Gastrocnemius medialis (tissue), 4 donors: ENCODE measurements around the gene OGFOD2. TPM values are rescaled to one million over a fixed set of nuclear protein-coding genes. Genes with fewer than 3 reads are reported as not detected.
A peak's percentile ranks its signal among the peaks of the same experiment; 100 is the strongest.

ENCODE experiments used
- ATAC-seq, 2 donors: fragments of 150-250 bp; one replicate each; pipeline ENCODE4 v1.9.1; 2016
- DNase-seq, 2 donors: peaks; one replicate each; pipeline ENCODE4 v3.0.0-alpha.2; 2019
- H3K27ac ChIP-seq, 4 donors: fragments of 200-600 bp; sonication (generic); 1 replicate in 1 of 4; 2 replicates in 3 of 4; pipeline ENCODE4 v1.5.1; 2016 to 2018; ENCODE audit warnings: mild to moderate bottlenecking in 2 of 4, moderate library complexity in 1 of 4
- H3K27me3 ChIP-seq, 3 donors: fragments of 200-600 bp; sonication (generic) in 2 of 3; 1 replicate in 1 of 3; 2 replicates in 2 of 3; pipeline versions ENCODE4 v1.5.1 to v1.6.0; 2016 to 2019; ENCODE audit warnings: mild to moderate bottlenecking in 1 of 3, moderate library complexity in 1 of 3
- H3K36me3 ChIP-seq, 2 donors: fragments of 200-600 bp; sonication (generic) in 1 of 2; one replicate each; pipeline ENCODE4 v1.5.1; 2017 to 2018
- H3K4me1 ChIP-seq, 2 donors: fragments of 200-600 bp; sonication (generic) in 1 of 2; one replicate each; pipeline ENCODE4 v1.5.1; 2016 to 2017; ENCODE audit warnings: mild to moderate bottlenecking in 2 of 2
- H3K4me3 ChIP-seq, 4 donors: fragments of 200-600 bp; sonication (generic) in 3 of 4; 1 replicate in 1 of 4; 2 replicates in 3 of 4; pipeline ENCODE4 v1.5.1; 2016 to 2019; ENCODE audit warnings: mild to moderate bottlenecking in 2 of 4
- H3K9me3 ChIP-seq, 3 donors: fragments of 200-600 bp; sonication (generic) in 2 of 3; 1 replicate in 1 of 3; 2 replicates in 2 of 3; pipeline ENCODE4 v1.5.1; 2016 to 2019
- POLR2A ChIP-seq, 2 donors: fragments of 450-650 bp; IDR thresholded peaks; one replicate each; pipeline ENCODE4 v1.6.1; 2017; ENCODE audit warnings: antibody characterized with exemption in 2 of 2, mild to moderate bottlenecking in 2 of 2, moderate library complexity in 2 of 2
- in situ Hi-C, 4 donors: fragments of 200-750 bp; cut with MboI; loops; one replicate each; pipeline versions ENCODE4 v1.15.0 to v1.8.0; 2017; ENCODE audit warnings: low sequenced_read_pairs in 4 of 4
- intact Hi-C: fragments of 100-400 bp; cut with DNase I; formaldehyde crosslinking; loops from one replicate; pipeline ENCODE4 v1.15.1; 2023; ENCODE audit warnings: low total_unique reads
- total RNA-seq, 4 donors: library from RNA; depleted of rRNA; stranded (reverse); fragments of >200 nt; gene quantifications; one replicate each; pipeline versions ENCODE4 v1.1.0 to v1.2.3, GENCODE V29; 2016
- TF ChIP-seq, protein P1 (sequence below), 5 experiments: fragments of 450-650 bp in 3 of 5; fragments of 200-600 bp in 2 of 5; sonication (generic) in 2 of 5; IDR thresholded peaks in 4 of 5; conservative IDR thresholded peaks in 1 of 5; 1 replicate in 4 of 5; 2 replicates in 1 of 5; pipeline ENCODE4 v1.5.1; 2016 to 2019; ENCODE audit warnings: antibody characterized with exemption in 5 of 5, mild to moderate bottlenecking in 3 of 5, moderate library complexity in 3 of 5

OGFOD2 gene
- total RNA-seq, 4 donors from 2014 or later: 3.2 to 11.7 (median 7.8) TPM

DNA sequence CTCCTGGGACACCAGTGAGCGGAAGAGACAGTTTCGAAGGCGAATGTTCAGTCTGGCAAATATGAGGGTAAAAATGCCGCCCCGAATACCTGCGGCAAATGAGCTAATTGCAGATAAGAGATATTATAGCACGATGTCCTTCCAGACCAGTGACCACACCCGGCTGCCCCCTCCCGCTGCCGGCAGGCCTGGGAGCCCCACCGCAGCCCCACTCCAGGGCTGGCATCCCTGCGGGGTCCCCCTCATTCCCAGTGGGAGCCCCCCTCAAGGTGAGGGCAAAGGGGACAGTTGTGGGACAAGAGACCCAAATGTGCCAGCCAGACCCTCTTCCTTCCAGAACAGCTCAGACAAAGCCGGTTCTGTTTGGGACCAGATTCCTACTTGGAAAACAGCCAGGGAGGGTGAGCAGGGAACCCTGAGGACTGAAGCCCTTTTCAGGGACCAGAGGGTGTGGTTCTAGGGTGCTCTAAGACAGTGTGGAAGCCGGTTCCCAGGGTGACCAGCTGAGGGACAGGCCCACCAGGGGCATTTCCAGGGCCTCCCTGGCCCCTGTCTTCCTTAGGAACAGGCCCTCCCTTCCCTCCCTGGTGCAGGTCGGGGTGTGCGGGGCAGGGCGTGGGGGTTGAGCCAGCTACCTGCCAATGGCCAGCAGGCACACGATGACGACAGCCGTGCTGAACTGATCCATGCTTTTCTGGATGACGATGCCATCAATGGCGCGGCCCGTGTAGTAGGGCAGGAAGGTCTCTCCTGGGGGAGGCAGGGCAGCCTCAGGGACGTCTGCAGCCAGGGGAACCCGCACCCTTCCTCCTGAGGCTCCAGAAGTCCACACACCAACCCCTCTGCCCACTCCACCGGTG, 25.0 kb upstream of the OGFOD2 start:
- in situ Hi-C loops: loop anchor here (5.0 to 10.0 kb wide), 4 partner anchors 88 to 155 kb away; no protein-coding TSS in a partner anchor

GRCh38 chr12:122951406-122951805, 23.6 kb upstream of the OGFOD2 start:
- TF ChIP-seq POLR2A (IDR thresholded peaks at IDR 0.05): no peak
- TF ChIP-seq, protein P1, sequence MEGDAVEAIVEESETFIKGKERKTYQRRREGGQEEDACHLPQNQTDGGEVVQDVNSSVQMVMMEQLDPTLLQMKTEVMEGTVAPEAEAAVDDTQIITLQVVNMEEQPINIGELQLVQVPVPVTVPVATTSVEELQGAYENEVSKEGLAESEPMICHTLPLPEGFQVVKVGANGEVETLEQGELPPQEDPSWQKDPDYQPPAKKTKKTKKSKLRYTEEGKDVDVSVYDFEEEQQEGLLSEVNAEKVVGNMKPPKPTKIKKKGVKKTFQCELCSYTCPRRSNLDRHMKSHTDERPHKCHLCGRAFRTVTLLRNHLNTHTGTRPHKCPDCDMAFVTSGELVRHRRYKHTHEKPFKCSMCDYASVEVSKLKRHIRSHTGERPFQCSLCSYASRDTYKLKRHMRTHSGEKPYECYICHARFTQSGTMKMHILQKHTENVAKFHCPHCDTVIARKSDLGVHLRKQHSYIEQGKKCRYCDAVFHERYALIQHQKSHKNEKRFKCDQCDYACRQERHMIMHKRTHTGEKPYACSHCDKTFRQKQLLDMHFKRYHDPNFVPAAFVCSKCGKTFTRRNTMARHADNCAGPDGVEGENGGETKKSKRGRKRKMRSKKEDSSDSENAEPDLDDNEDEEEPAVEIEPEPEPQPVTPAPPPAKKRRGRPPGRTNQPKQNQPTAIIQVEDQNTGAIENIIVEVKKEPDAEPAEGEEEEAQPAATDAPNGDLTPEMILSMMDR (IDR thresholded peaks at IDR 0.05 in 4 of 5, conservative IDR thresholded peaks at IDR 0.05 in 1 of 5): no peak
- H3K36me3 ChIP-seq: no peaks in the 10 kb centered on the region
- in situ Hi-C loops: loop anchor here (5.0 to 10.0 kb wide), 4 partner anchors 89 to 157 kb away; no protein-coding TSS in a partner anchor
- H3K9me3 ChIP-seq: no peaks in the 10 kb centered on the region
- no peak for DNase-seq
- peaks cover 8 to 11% of the 10 kb centered on the region in 2 donors for H3K4me1 ChIP-seq
- intact Hi-C loops: no loop called here
- ATAC-seq: no peak
- H3K27ac ChIP-seq: no peak overlapping the region
- H3K4me3 ChIP-seq: no peak overlapping the region
- no peaks in the 10 kb centered on the region for H3K27me3 ChIP-seq

More for the DNA sequence above, 25.0 kb upstream of the OGFOD2 start:
- no peak overlapping the region for H3K4me3 ChIP-seq
- DNase-seq: no peak
- H3K9me3 ChIP-seq: no peaks in the 10 kb centered on the region
- H3K27me3 ChIP-seq: no peaks in the 10 kb centered on the region
- peaks cover 10 to 11% of the 10 kb centered on the region in 2 donors for H3K4me1 ChIP-seq
- no peak overlapping the region for H3K27ac ChIP-seq
- intact Hi-C loops: no loop called here
- ATAC-seq: no peak
- no peak for TF ChIP-seq POLR2A (IDR thresholded peaks at IDR 0.05)
- TF ChIP-seq, protein P1 (IDR thresholded peaks at IDR 0.05 in 4 of 5, conservative IDR thresholded peaks at IDR 0.05 in 1 of 5): no peak
- no peaks in the 10 kb centered on the region for H3K36me3 ChIP-seq

DNA sequence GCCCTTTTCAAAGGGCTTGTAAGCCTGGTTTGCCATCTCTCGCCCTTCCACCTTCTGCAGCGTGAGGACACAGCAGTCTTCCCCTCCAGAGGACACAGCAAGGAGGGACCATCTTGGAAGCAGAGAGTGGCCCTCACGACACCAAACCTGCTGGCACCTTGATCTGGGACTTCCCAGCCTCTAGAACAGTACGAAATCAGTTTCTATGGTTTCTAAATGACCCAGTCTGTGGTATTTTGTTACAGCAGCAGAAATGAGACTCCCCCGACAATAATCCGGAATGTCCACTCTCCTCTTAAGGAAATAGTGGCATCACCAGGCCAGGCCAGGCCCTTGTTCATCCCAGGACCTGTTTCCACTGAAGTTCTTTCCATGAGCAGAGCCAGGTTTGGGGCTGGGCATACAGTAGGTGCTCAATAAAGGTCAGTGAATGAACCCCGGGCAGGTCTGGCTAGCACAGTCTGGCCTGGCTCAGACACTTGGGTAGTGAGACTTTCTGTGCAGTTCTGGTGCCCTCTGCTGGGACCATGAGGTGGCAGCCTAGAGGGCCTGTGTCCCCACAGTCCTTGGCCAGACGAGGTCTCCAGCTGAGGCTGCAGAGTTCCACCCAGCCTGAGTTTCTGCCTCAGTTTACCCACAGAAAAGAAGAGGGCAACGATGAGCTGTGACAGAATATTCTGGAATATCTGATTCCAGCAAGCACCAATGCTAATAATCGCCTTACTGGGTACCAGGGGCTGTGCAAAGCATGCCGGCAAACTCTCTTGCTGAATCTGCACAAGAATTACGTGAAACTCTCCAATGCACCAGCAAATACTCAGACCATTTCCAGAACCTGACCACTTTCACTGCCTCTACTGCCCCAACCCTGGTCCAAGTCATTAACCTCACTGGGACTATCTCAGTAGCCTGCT, 22.8 kb upstream of the OGFOD2 start:
- H3K27me3 ChIP-seq: no peaks in the 10 kb centered on the region
- peak; percentile 92 to 94 for ATAC-seq
- H3K4me1 ChIP-seq: peaks cover 2 to 7% of the 10 kb centered on the region in 2 donors
- no peaks in the 10 kb centered on the region for H3K36me3 ChIP-seq
- H3K9me3 ChIP-seq: no peaks in the 10 kb centered on the region
- TF ChIP-seq, protein P1 (IDR thresholded peaks at IDR 0.05 in 4 of 5, conservative IDR thresholded peaks at IDR 0.05 in 1 of 5): peak; percentile 80 to 90 (median 89)
- no peak for TF ChIP-seq POLR2A (IDR thresholded peaks at IDR 0.05)
- H3K4me3 ChIP-seq: no peak overlapping the region
- H3K27ac ChIP-seq: no peak overlapping the region
- in situ Hi-C loops: loop anchor here (5.0 to 10.0 kb wide), 4 partner anchors 90 to 157 kb away; no protein-coding TSS in a partner anchor
- DNase-seq: peak; percentile 45 to 62
- intact Hi-C loops: loop anchor here (1.0 kb wide), 1 partner anchor 92 kb away; no protein-coding TSS in a partner anchor

DNA sequence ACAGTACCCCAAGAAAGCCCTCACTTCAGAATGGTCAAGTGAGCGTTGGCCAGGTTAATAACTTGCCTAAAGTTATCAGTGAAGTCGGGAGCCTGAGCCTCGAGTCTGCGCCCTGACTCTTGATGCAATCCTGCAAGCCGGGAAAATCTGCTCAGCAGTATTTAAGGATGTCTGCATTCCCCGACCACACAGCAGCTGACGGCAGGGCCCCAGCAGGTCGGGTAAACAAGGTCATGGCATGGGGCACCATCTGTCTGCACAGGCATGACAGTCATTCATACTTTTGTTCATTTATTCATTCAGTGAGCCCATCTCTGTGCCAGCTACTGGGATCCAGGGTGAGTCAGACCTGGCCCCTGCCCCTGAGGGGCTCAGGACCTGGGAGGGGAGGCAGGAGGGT, 19.9 kb upstream of the OGFOD2 start:
- Histone ChIP-seq H3K9me3 (no peaks in the 10 kb centered on the region), H3K4me3 (no peak overlapping the region), H3K4me1 (no peaks in the 10 kb centered on the region), H3K36me3 (no peaks in the 10 kb centered on the region), H3K27me3 (no peaks in the 10 kb centered on the region), H3K27ac (no peak overlapping the region)
- ATAC-seq: no peak
- in situ Hi-C loops: loop anchor here in 2 of 4 donors (5.0 to 10.0 kb wide), 3 partner anchors 100 to 163 kb away; no protein-coding TSS in a partner anchor
- TF ChIP-seq, protein P1 (IDR thresholded peaks at IDR 0.05 in 4 of 5, conservative IDR thresholded peaks at IDR 0.05 in 1 of 5): no peak
- no peak for TF ChIP-seq POLR2A (IDR thresholded peaks at IDR 0.05)
- no peak for DNase-seq
- intact Hi-C loops: no loop called here
